ENCODE measurements around the gene SPCS3.

Gene SPCS3

GRCh38 chr4:176354884-176355283 is 35.1 kb downstream of the SPCS3 start:
- DNase-seq, result no peak

- no peak for DNase-seq
These were observed 37.8 kb downstream of the SPCS3 start for GRCh38 chr4:176357359-176358082.

- no peak for DNase-seq
These were observed 38.3 kb downstream of the SPCS3 start for GRCh38 chr4:176358083-176358469.

- DNase-seq, result no peak
These were observed 39.8 kb downstream of the SPCS3 start for GRCh38 chr4:176359590-176359989.

GRCh38 chr4:176360446-176360845 is 40.7 kb downstream of the SPCS3 start:
- DNase-seq, result no peak

GRCh38 chr4:176363072-176363471 is 43.3 kb downstream of the SPCS3 start:
- no peak for DNase-seq

- DNase-seq, result no peak
These were observed 48.2 kb downstream of the SPCS3 start for GRCh38 chr4:176367771-176368465.

GRCh38 chr4:176376032-176376614 is 56.4 kb downstream of the SPCS3 start:
- DNase-seq, result no peak

- DNase-seq, result no peak
These were observed 58.0 kb downstream of the SPCS3 start for GRCh38 chr4:176377780-176378179.

- DNase-seq, result no peak
These were observed 60.8 kb downstream of the SPCS3 start for GRCh38 chr4:176380352-176381157.
